Measurements from ENCODE around the gene L1CAM.

DNA sequence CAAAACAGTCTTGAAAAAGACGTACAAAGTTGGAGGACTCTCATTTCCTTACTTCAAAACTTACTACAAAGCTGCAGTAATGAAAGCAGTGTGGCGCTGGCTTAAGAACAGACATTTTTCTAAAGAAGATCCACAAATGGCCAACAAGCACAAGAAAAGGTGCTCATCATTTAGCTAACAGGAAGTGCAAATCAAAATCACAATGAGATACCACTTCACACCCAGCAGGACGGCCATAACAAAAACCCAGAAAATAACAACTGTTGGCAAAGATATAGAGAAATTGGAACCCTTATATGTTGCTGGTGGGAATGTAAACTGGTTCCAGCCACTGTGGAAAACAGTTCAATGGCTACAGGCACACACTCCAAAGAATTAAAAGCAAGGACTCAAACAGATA is 59.0 kb downstream of the L1CAM start:
- no peak for TF ChIP-seq EZH2 (IDR thresholded peaks at IDR 0.05; ENCODE audit: borderline replicate concordance)
- TF ChIP-seq, protein P1, sequence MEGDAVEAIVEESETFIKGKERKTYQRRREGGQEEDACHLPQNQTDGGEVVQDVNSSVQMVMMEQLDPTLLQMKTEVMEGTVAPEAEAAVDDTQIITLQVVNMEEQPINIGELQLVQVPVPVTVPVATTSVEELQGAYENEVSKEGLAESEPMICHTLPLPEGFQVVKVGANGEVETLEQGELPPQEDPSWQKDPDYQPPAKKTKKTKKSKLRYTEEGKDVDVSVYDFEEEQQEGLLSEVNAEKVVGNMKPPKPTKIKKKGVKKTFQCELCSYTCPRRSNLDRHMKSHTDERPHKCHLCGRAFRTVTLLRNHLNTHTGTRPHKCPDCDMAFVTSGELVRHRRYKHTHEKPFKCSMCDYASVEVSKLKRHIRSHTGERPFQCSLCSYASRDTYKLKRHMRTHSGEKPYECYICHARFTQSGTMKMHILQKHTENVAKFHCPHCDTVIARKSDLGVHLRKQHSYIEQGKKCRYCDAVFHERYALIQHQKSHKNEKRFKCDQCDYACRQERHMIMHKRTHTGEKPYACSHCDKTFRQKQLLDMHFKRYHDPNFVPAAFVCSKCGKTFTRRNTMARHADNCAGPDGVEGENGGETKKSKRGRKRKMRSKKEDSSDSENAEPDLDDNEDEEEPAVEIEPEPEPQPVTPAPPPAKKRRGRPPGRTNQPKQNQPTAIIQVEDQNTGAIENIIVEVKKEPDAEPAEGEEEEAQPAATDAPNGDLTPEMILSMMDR (IDR thresholded peaks at IDR 0.05; ENCODE audit: poor library complexity) = no peak
- TF ChIP-seq EZH2phosphoT487 (IDR thresholded peaks at IDR 0.05; ENCODE audit: low read depth, severe bottlenecking, unreplicated experiment) = no peak
